ENCODE results near the gene ZRSR2. TPM values are rescaled to one million over a fixed set of nuclear protein-coding genes. Genes with fewer than 3 reads are reported as not detected.

The ZRSR2 gene
- total RNA-seq, 1 experiment from 2014 or later, result 1.8 TPM

DNA sequence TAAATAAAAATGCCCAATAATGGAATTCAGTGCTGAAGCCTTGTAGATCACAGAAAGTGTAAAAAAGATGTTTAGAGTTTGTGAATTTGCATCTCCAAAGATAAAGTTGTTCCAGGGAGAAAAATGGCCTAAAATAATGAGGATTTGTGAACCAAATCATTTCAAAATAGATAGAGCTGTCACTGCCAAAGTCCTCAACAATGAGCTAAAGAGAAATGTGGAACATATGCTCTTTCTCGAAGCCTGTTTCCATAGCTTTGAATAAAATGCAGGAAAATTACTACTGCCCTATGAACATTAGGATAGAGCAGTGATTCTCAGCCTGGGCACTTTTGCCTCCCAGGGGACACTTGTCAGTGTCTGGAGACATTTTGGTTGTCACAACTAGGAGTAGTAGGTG is 67.8 kb downstream of the ZRSR2 start:
- H3K27me3 ChIP-seq, result no peaks in the 10 kb centered on the region
- H3K36me3 ChIP-seq, result no peaks in the 10 kb centered on the region
- no peak overlapping the region for H3K4me3 ChIP-seq
- no peak for DNase-seq
- no peaks in the 10 kb centered on the region for H3K9me3 ChIP-seq

DNA sequence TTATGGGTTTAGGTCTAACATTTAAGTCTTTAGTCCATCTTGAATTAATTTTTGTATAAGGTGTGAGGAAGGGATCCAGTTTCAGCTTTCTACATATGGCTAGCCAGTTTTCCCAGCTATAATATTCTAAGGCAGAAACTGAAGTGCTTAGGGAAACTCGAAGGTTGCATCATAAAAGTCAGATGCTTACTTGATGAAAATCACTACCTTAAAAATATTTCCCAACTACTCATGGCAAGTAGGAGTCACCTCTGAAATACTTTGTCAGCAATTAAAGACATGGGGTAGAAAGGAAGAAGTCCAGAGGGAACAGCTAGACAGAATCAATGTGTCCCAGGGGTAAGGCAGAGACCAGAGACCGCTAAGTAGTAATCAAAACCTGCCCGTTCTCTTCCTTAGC is 70.6 kb downstream of the ZRSR2 start:
- Histone ChIP-seq H3K9me3 (no peaks in the 10 kb centered on the region), H3K4me3 (no peak overlapping the region), H3K36me3 (no peaks in the 10 kb centered on the region), H3K27me3 (no peaks in the 10 kb centered on the region)
- no peak for DNase-seq

DNA sequence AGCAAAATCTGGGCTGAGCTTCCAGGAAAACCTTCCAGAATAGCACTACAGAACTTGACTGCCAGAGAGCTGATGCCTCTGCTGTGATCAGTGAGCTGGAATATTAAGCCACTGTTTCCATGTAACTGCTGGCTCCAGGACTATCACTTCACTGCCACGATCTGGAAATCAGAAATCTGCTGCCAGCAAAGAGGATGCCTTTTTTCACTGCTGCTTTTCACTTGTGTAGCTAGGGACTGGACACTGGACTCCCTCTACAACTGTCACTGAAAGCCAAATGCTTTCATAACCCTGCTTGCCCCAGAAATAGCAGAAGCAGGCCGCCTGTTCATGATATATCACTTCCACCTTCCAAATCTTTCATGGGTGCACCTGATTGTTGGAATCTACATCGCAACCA is 73.7 kb downstream of the ZRSR2 start:
- no peak overlapping the region for H3K4me3 ChIP-seq
- H3K27me3 ChIP-seq, result no peaks in the 10 kb centered on the region
- no peaks in the 10 kb centered on the region for H3K9me3 ChIP-seq
- H3K36me3 ChIP-seq, result no peaks in the 10 kb centered on the region
- no peak for DNase-seq

DNA sequence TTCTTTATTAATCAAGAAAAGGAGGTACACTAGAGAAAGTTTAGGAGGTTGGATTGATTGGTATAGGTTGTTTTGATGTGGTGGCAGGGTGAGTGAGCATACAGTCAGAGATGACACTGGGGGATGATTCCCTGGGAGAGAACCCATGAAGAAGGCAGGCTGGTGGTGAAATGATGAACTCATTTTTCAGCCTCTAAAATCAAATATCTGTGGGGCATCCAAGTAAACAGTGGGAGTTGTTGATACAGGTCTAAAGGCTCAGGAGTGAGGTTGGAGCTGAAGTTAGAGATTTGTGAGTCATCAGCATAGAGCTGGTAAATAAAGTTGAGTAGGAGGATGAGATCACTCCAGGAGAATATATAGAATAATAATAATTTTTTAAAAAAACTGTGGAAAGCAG is 74.3 kb downstream of the ZRSR2 start:
- no peak for DNase-seq
- Histone ChIP-seq H3K9me3 (no peaks in the 10 kb centered on the region), H3K27me3 (no peaks in the 10 kb centered on the region), H3K4me3 (no peak overlapping the region), H3K36me3 (no peaks in the 10 kb centered on the region)

DNA sequence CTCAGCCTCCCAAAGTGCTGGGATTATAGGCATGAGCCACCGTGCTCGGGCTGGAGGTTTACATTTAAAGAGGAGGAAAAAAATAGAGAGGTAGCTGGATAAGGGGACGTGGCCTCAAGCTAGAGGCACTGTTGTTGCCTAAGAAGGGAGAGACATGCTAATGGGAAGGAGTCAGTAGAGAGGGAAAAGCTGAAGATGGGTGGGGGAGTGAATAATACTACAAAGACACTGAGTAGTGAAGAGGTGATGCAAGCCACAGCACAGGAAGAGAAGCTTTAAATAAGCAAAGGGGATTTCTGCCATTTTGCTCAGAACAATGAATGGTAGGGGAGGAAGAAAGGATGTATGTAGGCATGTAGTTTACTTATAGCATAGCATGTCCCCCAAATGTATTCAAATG is 75.9 kb downstream of the ZRSR2 start:
- Histone ChIP-seq H3K4me3 (no peak overlapping the region), H3K27me3 (no peaks in the 10 kb centered on the region), H3K9me3 (no peaks in the 10 kb centered on the region), H3K36me3 (no peaks in the 10 kb centered on the region)
- no peak for DNase-seq

DNA sequence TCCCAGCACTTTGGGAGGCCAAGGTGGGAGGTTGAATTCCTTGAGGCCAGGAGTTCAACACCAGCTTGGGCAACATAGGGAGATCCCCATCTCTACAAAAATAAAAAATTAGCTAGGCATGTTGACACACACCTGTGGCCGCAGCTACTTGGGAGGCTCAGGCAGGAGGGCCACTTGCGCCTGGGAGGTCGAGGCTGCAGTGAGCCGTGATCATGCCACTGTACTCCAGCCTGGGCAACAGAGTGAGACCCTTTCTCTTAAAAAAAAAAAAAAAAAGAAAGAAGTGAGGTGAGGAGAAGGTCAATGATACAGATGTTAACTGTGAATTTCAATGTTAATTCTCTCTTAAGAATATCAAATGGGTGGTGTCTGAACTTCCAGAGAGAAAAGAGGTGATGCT is 79.4 kb downstream of the ZRSR2 start:
- DNase-seq, result no peak
- no peaks in the 10 kb centered on the region for H3K9me3 ChIP-seq
- H3K36me3 ChIP-seq, result no peaks in the 10 kb centered on the region
- no peaks in the 10 kb centered on the region for H3K27me3 ChIP-seq
- H3K4me3 ChIP-seq, result no peak overlapping the region

DNA sequence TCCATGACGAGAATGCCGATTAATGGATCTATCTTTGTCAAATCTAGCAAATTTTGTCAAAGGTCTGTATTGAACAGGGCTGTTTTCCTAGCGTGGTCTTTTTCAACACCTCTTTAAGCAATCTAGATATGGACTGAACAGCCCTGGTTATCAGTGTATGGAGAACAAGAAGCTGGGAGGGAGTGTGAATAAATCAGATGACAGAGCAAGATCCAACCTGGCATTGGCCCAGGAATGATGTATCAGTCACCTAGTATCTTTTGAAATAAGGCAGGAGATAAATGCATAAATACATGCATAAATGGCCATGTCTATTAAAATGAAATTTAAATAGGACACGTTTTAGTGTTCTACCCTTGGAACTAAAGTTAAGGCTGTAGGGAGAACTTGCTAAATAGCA is 80.0 kb downstream of the ZRSR2 start:
- no peak for DNase-seq
- H3K9me3 ChIP-seq, result no peaks in the 10 kb centered on the region
- no peak overlapping the region for H3K4me3 ChIP-seq
- no peaks in the 10 kb centered on the region for H3K27me3 ChIP-seq
- H3K36me3 ChIP-seq, result no peaks in the 10 kb centered on the region

Other genes starting within 250 kb of the ZRSR2 start
- not detected in 2 replicates for gene ACE2, start 189.5 kb upstream of the ZRSR2 start, total RNA-seq (2014; rRNA removed; shearing (Covaris generic); ENCODE audit: low replicate concordance)
- gene CLTRN, start 125.7 kb upstream of the ZRSR2 start, total RNA-seq (2014; rRNA removed; shearing (Covaris generic); ENCODE audit: low replicate concordance), result 0.89 TPM in 1 of 2 replicates, not detected in the other
- 1.1 and 3.4 TPM in 2 replicates for gene CA5B, start 52.2 kb upstream of the ZRSR2 start, total RNA-seq (2014; rRNA removed; shearing (Covaris generic); ENCODE audit: low replicate concordance)
- 10.8 and 15.5 TPM in 2 replicates for gene AP1S2, start 64.3 kb downstream of the ZRSR2 start, total RNA-seq (2014; rRNA removed; shearing (Covaris generic); ENCODE audit: low replicate concordance)